Putamen (tissue), 1 donor: Measurements from ENCODE around the gene MATN1.

Source experiments
- DNase-seq: peaks from one replicate; pipeline ENCODE4 v3.0.0-alpha.2; 2016; ENCODE audit warnings: low spot score

The MATN1 gene

GRCh38 chr1:30680879-30681278, 42.5 kb downstream of the MATN1 start:
- no peak for DNase-seq

- no peak for DNase-seq
These were observed 43.0 kb downstream of the MATN1 start for GRCh38 chr1:30680429-30680828.

- no peak for DNase-seq
These were observed 43.4 kb downstream of the MATN1 start for GRCh38 chr1:30679976-30680305.

- DNase-seq, result no peak
These were observed 44.0 kb downstream of the MATN1 start for GRCh38 chr1:30679201-30679975.

GRCh38 chr1:30678209-30678608, 45.2 kb downstream of the MATN1 start:
- no peak for DNase-seq

- DNase-seq, result no peak
These were observed 45.9 kb downstream of the MATN1 start for GRCh38 chr1:30677471-30677870.

GRCh38 chr1:30675761-30676160, 47.6 kb downstream of the MATN1 start:
- no peak for DNase-seq

GRCh38 chr1:30675289-30675688, 48.1 kb downstream of the MATN1 start:
- DNase-seq, result no peak

GRCh38 chr1:30673395-30673794, 50.0 kb downstream of the MATN1 start:
- DNase-seq, result no peak

- DNase-seq, result no peak
These were observed 50.7 kb downstream of the MATN1 start for GRCh38 chr1:30672661-30673060.

- DNase-seq, result no peak
These were observed 52.9 kb downstream of the MATN1 start for GRCh38 chr1:30670240-30671060.

- no peak for DNase-seq
These were observed 54.6 kb downstream of the MATN1 start for GRCh38 chr1:30668546-30669327.

- no peak for DNase-seq
These were observed 55.4 kb downstream of the MATN1 start for GRCh38 chr1:30668024-30668423.

GRCh38 chr1:30666756-30667273, 56.6 kb downstream of the MATN1 start:
- no peak for DNase-seq

- no peak for DNase-seq
These were observed 58.0 kb downstream of the MATN1 start for GRCh38 chr1:30665216-30666010.

- DNase-seq, result peak; percentile 22
These were observed 59.2 kb downstream of the MATN1 start for GRCh38 chr1:30664103-30664755.

- no peak for DNase-seq
These were observed 59.7 kb downstream of the MATN1 start for GRCh38 chr1:30663596-30664091.

GRCh38 chr1:30662291-30662840, 61.0 kb downstream of the MATN1 start:
- DNase-seq, result no peak

GRCh38 chr1:30661311-30661710, 62.1 kb downstream of the MATN1 start:
- DNase-seq, result no peak
